Suppressor macrophage (primary cell): ENCODE results near the gene HNRNPH1.

Experiments
- DNase-seq, 4 experiments: peaks; one replicate each; pipeline ENCODE4 v3.0.0-alpha.2; 2020 to 2022

The HNRNPH1 gene

GRCh38 chr5:179603308-179603707 lies 20.2 kb downstream of the HNRNPH1 start:
- DNase-seq: no peak

- DNase-seq: no peak
Measured at GRCh38 chr5:179601871-179602625, 21.4 kb downstream of the HNRNPH1 start.

GRCh38 chr5:179599973-179600372 lies 23.5 kb downstream of the HNRNPH1 start:
- DNase-seq: peak; percentile 86 to 92 (median 89)

GRCh38 chr5:179599566-179599965 lies 23.9 kb downstream of the HNRNPH1 start:
- DNase-seq: no peak

GRCh38 chr5:179599100-179599499 lies 24.4 kb downstream of the HNRNPH1 start:
- peak in 2 of 4 experiments; percentile 22 to 59 for DNase-seq

- no peak for DNase-seq
Measured at GRCh38 chr5:179596421-179596820, 27.1 kb downstream of the HNRNPH1 start.

- no peak for DNase-seq
Measured at GRCh38 chr5:179595916-179596315, 27.6 kb downstream of the HNRNPH1 start.

GRCh38 chr5:179588166-179588565 lies 35.3 kb downstream of the HNRNPH1 start:
- no peak for DNase-seq

GRCh38 chr5:179585941-179586401 lies 37.5 kb downstream of the HNRNPH1 start:
- DNase-seq: peak; percentile 73 to 91 (median 74)

- DNase-seq: no peak
Measured at GRCh38 chr5:179577286-179577960, 46.0 kb downstream of the HNRNPH1 start.

- no peak for DNase-seq
Measured at GRCh38 chr5:179572386-179572785, 51.1 kb downstream of the HNRNPH1 start.

- peak; percentile 26 to 63 (median 40) for DNase-seq
Measured at GRCh38 chr5:179568721-179569120, 54.8 kb downstream of the HNRNPH1 start.

GRCh38 chr5:179564526-179564925 lies 58.9 kb downstream of the HNRNPH1 start:
- no peak for DNase-seq
